Activated T-cell treated with anti-CD3 and anti-CD28 coated beads for 24 hours (primary cell): ENCODE data around the gene AK1.

Source experiments
- DNase-seq: peaks from one replicate; pipeline ENCODE4 v3.0.0-alpha.2; 2020; ENCODE audit warnings: low read depth

AK1 gene

GRCh38 chr9:127877566-127877998 lies at the start of gene AK1:
AK1 (minus strand) TSS chr9:127877675; CDS start chr9:127874617, 3,058 bp downstream.
- DNase-seq, result no peak

GRCh38 chr9:127926906-127927200 lies 49.4 kb upstream of the AK1 start:
- no peak for DNase-seq

GRCh38 chr9:127925959-127926905 lies 48.8 kb upstream of the AK1 start:
- no peak for DNase-seq

- no peak for DNase-seq
These were observed 47.4 kb upstream of the AK1 start for GRCh38 chr9:127924736-127925444.

GRCh38 chr9:127923771-127924170 lies 46.3 kb upstream of the AK1 start:
- DNase-seq, result no peak

- no peak for DNase-seq
These were observed 45.6 kb upstream of the AK1 start for GRCh38 chr9:127923046-127923445.

- DNase-seq, result peak; percentile 74
These were observed 44.2 kb upstream of the AK1 start for GRCh38 chr9:127921557-127922120.

GRCh38 chr9:127920794-127921193 lies 43.3 kb upstream of the AK1 start:
- DNase-seq, result no peak

GRCh38 chr9:127919253-127919815 lies 41.9 kb upstream of the AK1 start:
- DNase-seq, result no peak

- no peak for DNase-seq
These were observed 41.0 kb upstream of the AK1 start for GRCh38 chr9:127918183-127919107.

- DNase-seq, result no peak
These were observed 40.1 kb upstream of the AK1 start for GRCh38 chr9:127917603-127918002.

GRCh38 chr9:127916720-127917581 lies 39.5 kb upstream of the AK1 start, which contains the start of gene ST6GALNAC4:
ST6GALNAC4 (minus strand) TSS chr9:127917041; CDS start chr9:127916419, 622 bp downstream.
- DNase-seq, result peak; percentile 94

- no peak for DNase-seq
These were observed 38.6 kb upstream of the AK1 start for GRCh38 chr9:127915801-127916719.

- no peak for DNase-seq
These were observed 37.9 kb upstream of the AK1 start for GRCh38 chr9:127915325-127915752.

GRCh38 chr9:127913682-127914081 lies 36.2 kb upstream of the AK1 start:
- DNase-seq, result no peak

- DNase-seq, result no peak
These were observed 35.4 kb upstream of the AK1 start for GRCh38 chr9:127912882-127913281.

GRCh38 chr9:127912296-127912695 lies 34.8 kb upstream of the AK1 start:
- no peak for DNase-seq

- DNase-seq, result no peak
These were observed 33.2 kb upstream of the AK1 start for GRCh38 chr9:127910613-127911205.

GRCh38 chr9:127909839-127910273 lies 32.4 kb upstream of the AK1 start:
- DNase-seq, result no peak
